SW 1271 (cell line): Measurements from ENCODE around the gene HNRNPA1L2.
A peak's percentile ranks its signal among the peaks of the same experiment; 100 is the strongest.
"Not testable (repeated sequence)": the region's sequence is repeated elsewhere in the genome, so short reads cannot be mapped to it uniquely, and the experiment has no call there.

ENCODE experiments used
- DNase-seq, 2 experiments: peaks; one replicate each; lab custom pipeline; 2025; lab: John Stamatoyannopoulos, UW

Gene HNRNPA1L2

DNA sequence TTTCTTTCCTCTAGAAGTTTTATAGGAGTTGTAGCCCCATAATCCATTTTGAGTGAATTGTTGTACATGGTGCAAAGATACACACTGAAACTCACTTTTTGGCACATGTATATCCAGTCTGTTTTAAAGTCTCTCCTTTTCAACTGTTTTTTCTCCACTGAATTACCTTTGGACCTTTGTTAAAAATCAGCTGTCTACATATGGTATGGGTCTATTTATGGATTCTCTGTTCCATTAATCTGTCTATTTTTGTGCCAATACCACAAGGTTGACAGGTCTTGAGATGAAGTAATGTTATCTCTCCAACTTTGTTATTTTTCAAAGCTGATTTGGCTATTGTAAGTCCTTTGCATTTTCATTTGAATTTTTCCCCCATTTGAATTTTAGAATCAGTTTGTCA lies 4.7 kb downstream of the HNRNPA1L2 start:
- DNase-seq = no peak

DNA sequence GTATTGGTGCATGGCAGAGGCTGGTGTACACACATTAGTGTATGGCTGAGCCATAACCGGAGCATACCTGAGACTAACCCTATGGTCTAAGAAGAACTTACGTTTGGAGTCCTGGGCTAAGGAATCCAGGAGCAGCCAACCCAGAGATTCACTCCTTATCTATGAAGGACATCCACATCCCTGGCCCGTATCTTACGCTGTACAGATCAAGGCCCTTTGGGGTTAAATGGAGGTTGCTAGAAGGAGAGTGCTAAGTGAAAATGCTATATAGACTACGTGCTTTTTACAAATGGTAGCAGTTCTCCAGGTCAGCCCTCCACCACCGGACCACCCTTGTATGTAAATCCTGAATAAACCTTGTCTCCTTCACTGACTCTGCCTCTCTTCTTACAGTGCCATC lies 8.5 kb downstream of the HNRNPA1L2 start:
- DNase-seq = no peak

GRCh38 chr13:52651897-52652195 lies 9.6 kb downstream of the HNRNPA1L2 start:
- peak in 1 of 2 experiments; percentile 55 for DNase-seq

DNA sequence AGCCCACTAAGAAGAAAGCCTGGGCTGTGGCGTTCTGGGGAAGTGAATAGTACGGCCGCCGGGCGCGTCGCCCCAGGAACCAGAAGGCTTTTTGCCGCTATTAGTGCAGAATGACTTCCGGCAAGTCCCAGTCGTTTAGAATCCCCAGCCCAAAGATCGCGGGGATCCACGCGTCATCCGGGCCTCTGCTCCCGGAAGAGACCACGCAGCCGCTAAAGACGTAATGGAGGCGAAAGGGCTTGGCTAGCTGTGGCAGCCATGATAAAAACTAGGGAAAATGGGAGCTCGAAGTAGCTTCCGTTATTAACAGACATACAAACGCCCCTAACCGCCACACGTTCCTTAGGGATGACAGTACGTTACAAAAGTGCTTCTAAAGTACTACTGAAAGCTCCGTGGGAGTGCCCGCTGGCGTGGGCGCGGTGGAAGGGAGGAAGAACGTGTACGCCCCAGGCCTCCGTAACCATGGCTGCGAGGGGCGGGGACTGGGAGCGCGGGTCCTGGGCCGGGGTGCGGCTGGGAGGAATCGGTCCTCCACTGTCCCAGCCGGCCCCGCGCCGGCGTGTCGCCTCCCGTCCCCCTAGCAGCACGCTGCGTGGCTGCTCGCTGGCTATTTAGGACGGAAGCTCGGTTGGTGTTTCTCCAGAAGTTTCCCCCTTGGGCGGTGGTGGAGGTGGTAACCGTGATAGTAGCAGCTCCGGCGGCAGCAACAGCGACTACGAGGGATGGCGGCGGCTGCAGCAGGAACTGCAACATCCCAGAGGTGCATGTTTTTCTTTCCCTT lies 10.2 kb downstream of the HNRNPA1L2 start, which contains the start of gene SUGT1:
Gene SUGT1 (plus strand): TSS at position 641 of the 784 bp plus-strand sequence. CDS start 85 bp downstream, at position 726.
- peak; percentile 91 to 94 for DNase-seq

DNA sequence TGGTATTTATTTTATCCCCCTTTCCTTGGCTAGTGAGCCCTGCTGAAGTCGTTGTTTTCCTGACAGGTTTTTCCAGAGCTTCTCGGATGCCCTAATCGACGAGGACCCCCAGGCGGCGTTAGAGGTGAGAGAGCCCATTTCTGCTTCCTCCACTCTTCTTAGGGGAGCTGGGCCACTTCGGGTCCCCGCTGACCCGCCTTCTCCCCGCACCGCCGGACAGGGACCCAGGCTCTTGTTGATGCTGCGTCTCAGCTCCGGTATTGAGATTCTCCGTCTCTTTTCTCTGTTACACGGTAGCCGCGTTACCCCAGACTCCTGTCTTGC lies 10.7 kb downstream of the HNRNPA1L2 start:
- peak in 1 of 2 experiments; percentile 41 for DNase-seq

DNA sequence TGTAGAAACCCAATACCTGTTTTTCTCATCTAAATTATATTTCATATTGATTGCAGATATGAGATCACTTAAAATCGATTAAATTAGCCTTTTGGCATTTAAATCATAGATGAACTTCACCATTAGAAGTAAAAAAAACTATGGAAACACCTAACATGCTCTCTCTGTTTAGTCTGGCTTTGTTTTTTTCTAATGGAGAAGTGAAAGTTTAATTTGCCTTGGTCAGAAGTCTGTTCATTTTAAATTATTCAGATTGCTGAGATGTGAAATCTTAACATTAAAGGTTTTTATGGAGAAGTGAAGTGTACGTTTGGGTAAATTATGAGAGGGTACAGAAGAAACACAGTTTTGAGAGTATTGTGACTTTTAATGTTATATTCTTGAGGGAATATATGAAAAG lies 17.1 kb downstream of the HNRNPA1L2 start:
- DNase-seq = no peak

- no peak for DNase-seq
These were observed 22.0 kb downstream of the HNRNPA1L2 start for GRCh38 chr13:52664272-52664671.

DNA sequence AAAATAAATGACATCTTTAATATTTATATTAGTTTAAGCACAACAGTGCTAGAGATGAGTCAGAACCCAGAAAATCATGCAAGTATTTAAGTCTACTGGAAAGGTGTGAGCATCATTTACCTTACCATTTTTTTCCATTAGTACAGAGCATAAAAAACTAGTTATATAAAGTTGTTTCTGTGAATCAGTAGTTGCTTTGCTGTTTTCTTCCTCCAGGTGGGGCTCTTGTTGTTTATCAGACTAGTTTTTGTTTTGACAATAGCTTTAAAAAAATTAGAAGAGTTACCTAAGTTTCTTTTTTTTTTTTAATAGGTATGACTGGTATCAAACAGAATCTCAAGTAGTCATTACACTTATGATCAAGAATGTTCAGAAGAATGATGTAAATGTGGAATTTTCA lies 23.1 kb downstream of the HNRNPA1L2 start:
- DNase-seq = peak; percentile 7 to 21

DNA sequence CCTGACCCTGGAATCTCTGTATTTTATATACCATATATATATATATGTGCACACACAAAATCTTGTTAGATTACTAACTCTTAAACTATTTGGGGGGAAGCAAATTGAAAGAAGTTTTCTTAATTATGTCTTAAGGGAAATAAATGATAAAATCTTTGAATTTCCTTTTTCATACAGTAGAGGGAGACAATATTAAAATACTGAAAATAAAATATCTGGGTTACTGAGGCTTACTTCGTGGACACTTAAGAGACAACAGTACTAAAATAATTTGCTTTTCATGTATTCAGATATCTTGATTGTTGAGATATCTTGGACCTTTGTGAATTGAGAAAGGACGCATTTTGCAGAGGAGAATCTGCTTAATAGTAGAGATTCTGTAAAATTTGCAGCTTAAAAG lies 27.4 kb downstream of the HNRNPA1L2 start:
- DNase-seq = no peak

DNA sequence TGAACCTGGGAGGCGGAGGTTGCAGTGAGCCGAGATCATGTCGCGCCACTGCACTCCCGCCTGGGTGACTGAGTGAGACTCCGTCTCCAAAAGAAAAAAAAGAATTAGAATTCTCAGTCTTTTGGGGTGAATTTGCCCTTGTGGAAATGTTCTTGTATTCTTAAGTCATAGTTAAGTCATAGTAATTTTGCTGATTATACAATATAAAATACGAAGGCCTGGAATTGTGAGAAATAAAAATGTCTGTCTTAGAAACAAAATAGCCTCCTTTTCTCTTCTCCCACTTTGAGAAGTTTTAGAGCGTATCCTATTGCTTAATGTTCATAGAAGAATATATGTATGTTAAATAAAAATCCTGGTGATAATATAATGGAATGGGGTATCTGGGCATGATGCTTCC lies 28.5 kb downstream of the HNRNPA1L2 start:
- DNase-seq = no peak

DNA sequence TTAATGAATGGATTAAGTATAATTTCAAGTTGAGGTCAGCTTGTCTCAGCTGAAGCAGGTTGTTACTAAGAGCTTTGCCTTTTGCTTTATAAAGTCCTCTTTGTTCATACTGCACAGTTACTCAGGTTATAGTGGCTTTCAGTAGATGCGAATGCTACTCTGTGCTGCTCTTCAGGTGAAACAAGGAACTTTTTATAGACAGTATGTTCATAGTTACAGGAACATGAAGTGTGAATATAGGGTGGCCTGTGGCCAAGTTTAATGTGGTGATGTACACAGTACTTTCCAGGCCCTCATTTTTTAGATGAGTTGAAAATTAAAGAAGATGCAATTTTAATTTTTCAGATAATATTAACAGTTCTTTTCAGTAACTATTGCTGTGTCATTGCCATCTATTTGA lies 31.2 kb downstream of the HNRNPA1L2 start:
- DNase-seq = no peak

DNA sequence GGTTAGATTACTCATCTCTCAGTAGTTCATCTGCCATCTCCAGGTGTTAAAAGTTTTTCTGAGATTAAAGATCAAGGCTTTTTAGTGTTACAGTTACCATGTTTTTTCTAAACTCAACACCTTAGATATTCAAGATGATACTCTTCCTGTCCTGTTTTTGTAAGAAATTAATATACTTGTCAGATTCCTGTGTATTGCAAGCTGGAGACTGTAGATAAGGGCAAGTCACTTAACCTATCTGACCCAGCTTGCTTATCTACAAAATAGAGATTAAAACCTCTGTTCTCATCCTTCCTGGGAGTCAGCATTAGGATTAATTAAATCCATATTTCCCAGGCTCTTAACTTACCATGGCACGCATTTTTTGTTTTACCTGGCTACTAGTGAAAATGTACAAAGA lies 35.6 kb downstream of the HNRNPA1L2 start:
- no peak for DNase-seq

GRCh38 chr13:52685806-52686205 lies 43.6 kb downstream of the HNRNPA1L2 start:
- not testable (repeated sequence) for DNase-seq

GRCh38 chr13:52686376-52686775 lies 44.1 kb downstream of the HNRNPA1L2 start:
- peak in 1 of 2 experiments; percentile 5 for DNase-seq
